DND-41 (cell line): ENCODE results near the gene SEPTIN5.

Experiments used
- ATAC-seq: fragments of 200-7000 bp; cut with Tn5 transposase; 3 replicates; pipeline ENCODE4 v1.9.1; 2021; ENCODE audit warnings: low read depth; ENCODE audit not compliant: insufficient read depth
- DNase-seq: peaks from one replicate; pipeline ENCODE4 v3.0.0-alpha.2; 2020
- H2AFZ ChIP-seq: 2 replicates; pipeline ENCODE4 v1.6.0; 2012; ENCODE audit warnings: low read depth, low read length
- H3K27ac ChIP-seq: 2 replicates; pipeline ENCODE4 v1.5.1; 2012; ENCODE audit warnings: low read length, inconsistent platforms
- H3K27me3 ChIP-seq: fragments of 200-600 bp; sonication (generic); 2 replicates; pipeline ENCODE4 v1.6.0; 2012; ENCODE audit warnings: low read length, mild to moderate bottlenecking, inconsistent platforms; ENCODE audit not compliant: insufficient read depth, poor library complexity
- H3K36me3 ChIP-seq: 2 replicates; pipeline ENCODE4 v1.5.1; 2012; ENCODE audit warnings: low read length, inconsistent platforms; ENCODE audit not compliant: insufficient read depth
- H3K4me1 ChIP-seq: 2 replicates; pipeline ENCODE4 v1.5.1; 2012; ENCODE audit warnings: mild to moderate bottlenecking, low read length; ENCODE audit not compliant: insufficient read depth
- H3K4me2 ChIP-seq: 2 replicates; pipeline ENCODE4 v1.6.0; 2012; ENCODE audit warnings: mild to moderate bottlenecking, moderate library complexity, low read length, inconsistent platforms; ENCODE audit not compliant: insufficient read depth
- H3K4me3 ChIP-seq, 2 experiments: fragments of 200-600 bp in 1 of 2; shearing (Covaris generic) in 1 of 2; 2 replicates each; pipeline ENCODE4 v1.5.1; 2012 to 2016; ENCODE audit warnings: inconsistent platforms in 2 of 2, low read length in 2 of 2, mild to moderate bottlenecking in 2 of 2, low read depth in 1 of 2, moderate library complexity in 1 of 2
- H3K79me2 ChIP-seq: 2 replicates; pipeline ENCODE4 v1.6.0; 2012; ENCODE audit warnings: low read length, inconsistent platforms; ENCODE audit not compliant: insufficient read depth
- H3K9ac ChIP-seq: 2 replicates; pipeline ENCODE4 v1.6.0; 2012; ENCODE audit warnings: low read depth, mild to moderate bottlenecking, inconsistent platforms, low read length, moderate library complexity
- H3K9me3 ChIP-seq: 2 replicates; pipeline ENCODE4 v1.5.1; 2012; ENCODE audit warnings: low read length, moderate library complexity, mild to moderate bottlenecking, inconsistent platforms; ENCODE audit not compliant: insufficient read depth, severe bottlenecking
- H4K20me1 ChIP-seq: 2 replicates; pipeline ENCODE4 v1.6.0; 2012; ENCODE audit warnings: low read length; ENCODE audit not compliant: insufficient read depth
- CTCF ChIP-seq: IDR thresholded peaks from 2 replicates; pipeline ENCODE4 v1.5.1; 2012; ENCODE audit warnings: borderline replicate concordance, low read length, moderate library complexity, mild to moderate bottlenecking; ENCODE audit not compliant: poor library complexity, severe bottlenecking; ENCODE audit errors: extremely low read depth
- EZH2 ChIP-seq: IDR thresholded peaks from 3 replicates; pipeline ENCODE4 v1.6.1; 2012; ENCODE audit warnings: borderline replicate concordance, low read depth, mild to moderate bottlenecking, moderate library complexity, low read length, inconsistent platforms; ENCODE audit not compliant: severe bottlenecking

Gene SEPTIN5

DNA sequence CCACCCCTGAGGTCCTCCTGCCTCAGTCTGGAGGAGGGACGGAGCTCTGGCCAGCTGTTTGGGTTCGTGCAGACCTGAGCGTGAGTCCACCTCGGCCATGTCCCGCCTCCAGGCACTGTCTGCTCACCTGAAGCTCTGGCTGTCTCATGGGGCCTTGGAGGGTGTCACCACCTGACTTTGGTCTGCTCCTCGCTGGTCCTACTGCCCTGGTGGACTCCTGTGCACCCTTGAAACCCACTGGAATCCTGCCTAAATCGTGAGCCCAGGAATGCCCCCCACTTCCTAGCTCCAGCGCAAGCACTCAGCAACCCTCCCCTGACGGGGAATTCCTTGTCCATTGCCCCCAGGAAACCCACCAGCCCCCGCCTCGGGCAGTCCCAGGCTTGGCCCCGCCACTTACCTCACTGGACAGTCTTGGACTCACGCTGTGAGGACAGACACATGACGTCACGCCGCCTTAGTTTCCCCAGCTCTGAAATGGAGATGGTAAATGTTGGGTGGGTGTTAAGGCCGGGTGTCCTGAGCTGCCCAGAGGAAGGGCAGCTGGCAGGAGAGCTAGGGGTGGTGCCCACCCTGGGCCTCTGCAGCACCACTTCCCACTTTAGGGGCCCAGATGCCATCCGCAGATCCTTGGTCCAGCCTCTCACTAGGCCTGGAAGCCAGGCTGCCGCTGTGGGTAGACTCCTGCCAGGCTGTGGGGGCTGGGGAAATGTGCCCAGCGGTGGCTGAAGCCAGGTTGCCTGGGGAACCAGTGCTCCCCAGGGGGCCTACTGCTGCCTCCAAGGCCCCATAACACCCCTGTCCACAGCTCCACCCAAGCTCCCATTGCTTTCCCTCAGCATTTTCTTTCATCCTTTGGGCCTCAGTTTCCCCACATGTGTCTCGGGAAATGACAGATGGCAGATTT, 28.1 kb downstream of the SEPTIN5 start:
- Histone ChIP-seq H3K9ac (no peak overlapping the region), H3K79me2 (no peaks in the 10 kb centered on the region), H3K27ac (no peak overlapping the region), H3K4me1 (no peaks in the 10 kb centered on the region), H2AFZ (no peak overlapping the region; the same call in 1 of the 2 replicates), H3K27me3 (no peaks in the 10 kb centered on the region), H3K4me2 (no peak overlapping the region), H3K4me3 (no peak overlapping the region), H4K20me1 (no peaks in the 10 kb centered on the region; the same call in 1 of the 2 replicates), H3K36me3 (no peaks in the 10 kb centered on the region), H3K9me3 (no peaks in the 10 kb centered on the region)
- no peak for ATAC-seq
- DNase-seq: no peak
- TF ChIP-seq EZH2 (no peak), CTCF (no peak)

- no peaks in the 10 kb centered on the region for H3K9me3 ChIP-seq
- H4K20me1 ChIP-seq: no peaks in the 10 kb centered on the region; the same call in 1 of the 2 replicates
- no peak for DNase-seq
- H3K4me1 ChIP-seq: no peaks in the 10 kb centered on the region
- no peak overlapping the region for H2AFZ ChIP-seq
- H3K79me2 ChIP-seq: no peaks in the 10 kb centered on the region
- H3K4me2 ChIP-seq: no peak overlapping the region
- no peak overlapping the region for H3K4me3 ChIP-seq
- TF ChIP-seq CTCF (no peak), EZH2 (no peak)
- no peaks in the 10 kb centered on the region for H3K27me3 ChIP-seq
- no peak overlapping the region for H3K9ac ChIP-seq
- ATAC-seq: no peak
- no peaks in the 10 kb centered on the region for H3K36me3 ChIP-seq
- no peak overlapping the region for H3K27ac ChIP-seq
These were observed 28.8 kb downstream of the SEPTIN5 start for GRCh38 chr22:19743081-19743480.

DNA sequence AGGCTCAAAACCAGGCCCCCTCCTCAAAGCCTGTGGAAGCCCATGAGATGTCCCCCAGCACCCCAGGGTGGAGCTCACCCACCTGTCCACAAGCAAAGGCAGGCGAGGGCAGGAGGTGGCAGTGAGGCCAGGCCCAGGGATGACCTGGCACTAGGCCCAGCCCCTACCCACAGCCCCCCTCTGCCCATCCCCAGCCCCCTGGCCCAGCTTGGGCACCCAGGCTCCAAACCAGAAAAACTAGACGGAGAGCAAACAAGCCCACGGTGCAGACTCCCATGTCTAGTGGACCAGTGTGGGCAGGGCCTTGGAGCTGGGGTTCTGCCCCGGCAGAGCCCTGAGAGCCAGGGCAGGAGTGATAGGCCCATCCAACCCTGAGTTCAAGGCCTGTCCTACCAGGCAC, 29.3 kb downstream of the SEPTIN5 start:
- DNase-seq (no peak), ATAC-seq (no peak)
- no peak overlapping the region for H2AFZ ChIP-seq
- TF ChIP-seq EZH2: no peak
- no peak for TF ChIP-seq CTCF
- H3K4me1 ChIP-seq: no peaks in the 10 kb centered on the region
- H4K20me1 ChIP-seq: no peaks in the 10 kb centered on the region; the same call in 1 of the 2 replicates
- no peaks in the 10 kb centered on the region for H3K9me3 ChIP-seq
- no peak overlapping the region for H3K9ac ChIP-seq
- H3K27ac ChIP-seq: no peak overlapping the region
- no peak overlapping the region for H3K4me3 ChIP-seq
- H3K79me2 ChIP-seq: no peaks in the 10 kb centered on the region
- H3K36me3 ChIP-seq: no peaks in the 10 kb centered on the region
- H3K27me3 ChIP-seq: no peaks in the 10 kb centered on the region
- no peak overlapping the region for H3K4me2 ChIP-seq
